T-helper 2 cell treated with Interferon-gamma antibody and Interleukin-4, amounts not matched to agents 100 ng/mL and 5 ng/mL, for 36 hours (primary cell): Measurements from ENCODE around the gene TRPM3. TPM values are rescaled to one million over a fixed set of nuclear protein-coding genes. Genes with fewer than 3 reads are reported as not detected.
"Not testable (repeated sequence)": the region's sequence is repeated elsewhere in the genome, so short reads cannot be mapped to it uniquely, and the experiment has no call there.

ENCODE experiments used
- intact Hi-C: fragments of 100-400 bp; cut with micrococcal nuclease; formaldehyde crosslinking; loops from one replicate; pipeline ENCODE4 v1.15.1; 2023
- total RNA-seq: library from RNA; stranded (reverse); gene quantifications from 2 replicates; pipeline ENCODE4 v1.2.3, GENCODE V29; 2022

The TRPM3 gene
- total RNA-seq, 1 donor from 2014 or later, result not detected

DNA sequence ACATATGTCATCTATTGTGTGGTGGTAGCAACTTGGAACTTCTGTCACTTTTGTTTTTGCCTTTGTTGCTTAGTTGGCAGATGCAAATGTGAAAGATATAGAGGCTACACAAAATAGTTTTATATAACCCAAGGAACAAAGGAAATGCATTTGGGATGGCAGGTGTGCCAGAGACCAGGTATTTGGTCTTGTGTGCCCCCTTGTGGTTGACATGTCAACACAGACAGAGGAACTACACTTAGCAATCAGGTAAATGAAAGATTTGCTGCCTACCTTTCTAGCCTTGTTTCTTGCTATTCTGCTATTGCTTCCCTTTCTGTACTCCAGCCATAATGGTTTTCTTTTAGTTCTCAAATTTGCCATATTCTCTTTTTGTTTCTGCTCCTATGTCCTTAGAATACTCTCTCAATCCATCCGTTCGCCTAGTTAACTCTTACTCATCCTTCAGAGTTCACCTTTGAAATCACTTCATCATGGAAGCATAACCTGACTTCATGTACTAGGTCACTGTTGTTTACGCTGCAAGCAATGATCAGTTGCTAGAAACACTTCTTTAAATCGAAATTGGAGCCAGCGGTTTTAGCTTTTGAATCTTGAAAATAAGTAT lies 119.5 kb downstream of the TRPM3 start:
- intact Hi-C loops, result loop anchor here (1.0 to 5.0 kb wide), 2 partner anchors 75 to 362 kb away; no protein-coding TSS in a partner anchor

DNA sequence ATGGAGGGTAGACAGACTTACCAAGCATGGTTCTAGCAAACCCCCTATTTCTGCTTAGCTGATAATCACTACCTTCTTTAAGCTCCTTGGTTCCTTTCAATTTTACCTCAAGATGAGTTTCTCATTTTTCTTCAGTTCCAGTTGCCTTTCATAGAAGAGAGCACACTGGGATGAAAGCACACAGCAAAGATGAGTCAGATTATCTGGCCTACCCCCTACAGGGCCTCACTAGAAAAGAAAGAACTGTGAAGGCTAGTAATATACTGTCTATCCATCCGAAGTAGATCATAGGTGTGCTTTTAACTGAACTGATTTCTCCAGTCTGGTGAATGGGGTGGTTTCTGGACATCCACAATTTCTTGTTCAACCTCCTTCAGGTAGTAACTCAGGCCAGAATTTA lies 122.5 kb downstream of the TRPM3 start:
- intact Hi-C loops, result no loop called here

DNA sequence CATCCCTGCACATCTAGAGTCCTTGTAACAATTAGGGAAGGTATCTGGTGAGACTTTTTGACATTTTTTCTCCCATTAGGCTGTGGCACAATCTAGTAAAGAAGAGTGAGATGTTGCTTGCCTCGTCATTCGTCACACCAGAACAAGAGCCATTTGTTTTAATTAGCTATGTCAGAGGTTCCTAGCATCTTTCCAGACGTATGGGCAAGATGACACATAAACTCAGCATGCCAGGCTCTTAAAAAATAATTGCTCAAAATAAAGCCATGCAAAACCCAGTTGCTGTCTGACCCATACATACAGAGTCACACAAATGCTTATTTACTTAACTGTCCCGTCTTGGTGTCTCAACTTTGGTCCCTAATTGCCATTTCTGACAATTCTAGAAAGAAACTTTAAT lies 125.9 kb downstream of the TRPM3 start:
- intact Hi-C loops, result no loop called here

DNA sequence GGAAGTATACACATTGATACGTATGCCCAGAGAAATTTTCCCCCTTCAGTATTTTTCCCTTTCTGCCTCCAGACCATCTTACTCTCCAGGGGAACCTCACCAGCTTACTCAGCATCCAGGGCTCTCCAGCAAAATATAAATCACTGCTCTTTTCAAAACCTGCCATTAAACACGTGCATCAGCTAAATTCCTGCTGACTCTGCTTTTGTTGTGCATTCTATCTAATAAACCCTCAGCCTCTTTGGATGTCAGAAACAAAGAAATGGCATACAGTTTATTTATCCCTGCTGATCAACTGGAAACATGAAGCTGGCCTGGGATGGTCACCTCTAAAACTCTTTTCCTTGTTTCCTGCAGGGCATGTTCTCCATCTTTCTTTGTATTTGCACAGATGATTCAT lies 126.8 kb downstream of the TRPM3 start:
- intact Hi-C loops, result no loop called here

DNA sequence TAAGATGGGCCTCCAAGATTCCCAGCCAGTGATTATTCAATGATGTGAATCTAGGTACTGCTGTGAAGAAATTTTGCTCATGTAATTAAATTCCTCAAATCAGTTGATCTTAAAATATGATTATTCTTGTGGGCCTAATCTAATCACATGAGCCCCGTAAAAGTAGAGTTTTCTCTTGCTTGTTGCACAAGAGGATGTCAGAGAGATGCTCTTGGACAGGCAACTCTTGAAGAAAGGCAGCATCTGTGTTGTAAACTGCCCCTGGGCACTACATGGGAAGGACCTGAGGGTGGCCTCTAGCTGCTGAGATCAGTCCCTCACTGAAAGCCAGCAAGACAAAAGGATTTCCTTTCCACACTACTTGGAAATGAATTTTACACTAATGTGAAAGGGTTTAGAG lies 132.9 kb downstream of the TRPM3 start:
- intact Hi-C loops, result no loop called here

DNA sequence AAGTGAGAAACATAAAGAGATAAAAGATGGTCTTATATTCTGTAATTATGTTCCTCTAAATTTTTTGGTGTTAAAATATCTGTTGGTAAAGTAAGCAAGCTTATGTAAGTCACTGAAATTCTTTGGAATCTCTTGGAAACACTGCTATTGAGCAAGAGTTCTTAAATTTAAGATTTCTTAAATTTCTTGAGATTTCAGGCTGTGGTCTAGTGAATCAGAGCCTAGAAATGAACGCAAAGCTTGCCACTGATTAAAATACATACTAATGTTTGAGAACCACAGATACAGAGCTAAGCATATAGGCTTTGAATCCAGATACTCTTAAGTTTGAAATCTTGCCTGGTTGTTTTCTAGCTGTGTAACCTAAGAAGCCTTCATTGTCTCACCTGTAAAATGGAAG lies 133.4 kb downstream of the TRPM3 start:
- intact Hi-C loops, result no loop called here

DNA sequence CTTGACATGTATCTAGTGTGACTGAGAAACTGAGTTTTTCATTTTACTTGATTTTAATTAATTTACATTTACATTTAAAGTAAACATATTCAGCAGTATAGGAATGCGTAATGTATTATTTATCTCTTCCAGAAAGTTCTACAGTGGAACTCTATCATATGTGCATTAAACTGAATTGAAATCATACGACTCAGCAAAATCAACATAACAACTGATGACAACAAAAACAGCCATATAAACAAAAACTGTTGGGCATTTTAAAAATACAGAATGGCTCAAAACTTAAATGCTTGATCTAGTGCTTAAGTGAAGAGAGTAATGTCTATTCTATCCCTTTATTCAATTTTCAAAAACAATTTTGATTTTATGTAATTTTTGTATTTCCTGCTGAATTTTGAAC lies 134.4 kb downstream of the TRPM3 start:
- intact Hi-C loops, result no loop called here

DNA sequence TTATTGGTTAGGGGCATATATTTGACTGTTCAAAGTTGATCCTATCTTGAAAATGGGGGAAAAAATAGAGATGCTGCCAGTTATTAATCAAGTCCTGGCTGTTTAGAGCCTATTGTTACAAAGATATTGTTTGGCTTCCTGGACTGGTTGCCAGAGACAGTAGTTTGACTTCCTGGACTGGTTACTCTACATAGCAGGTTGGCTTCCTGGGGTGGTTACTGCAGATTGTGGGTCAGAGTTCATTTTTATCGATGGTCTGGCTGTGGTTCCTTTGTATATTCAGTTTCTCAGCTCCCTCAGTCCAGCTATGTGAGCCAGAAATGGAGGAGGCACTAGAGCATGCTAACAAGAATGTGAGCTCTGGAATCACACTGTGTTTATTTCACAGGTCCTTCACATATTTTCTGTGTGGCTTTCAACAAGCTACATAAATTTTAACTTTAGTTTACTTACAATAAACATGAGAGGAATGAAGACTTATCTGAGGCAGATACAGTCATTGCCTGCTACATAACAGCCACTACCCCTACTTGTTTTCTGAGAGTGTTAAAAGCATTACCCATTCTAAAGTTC lies 137.6 kb downstream of the TRPM3 start:
- intact Hi-C loops, result no loop called here

DNA sequence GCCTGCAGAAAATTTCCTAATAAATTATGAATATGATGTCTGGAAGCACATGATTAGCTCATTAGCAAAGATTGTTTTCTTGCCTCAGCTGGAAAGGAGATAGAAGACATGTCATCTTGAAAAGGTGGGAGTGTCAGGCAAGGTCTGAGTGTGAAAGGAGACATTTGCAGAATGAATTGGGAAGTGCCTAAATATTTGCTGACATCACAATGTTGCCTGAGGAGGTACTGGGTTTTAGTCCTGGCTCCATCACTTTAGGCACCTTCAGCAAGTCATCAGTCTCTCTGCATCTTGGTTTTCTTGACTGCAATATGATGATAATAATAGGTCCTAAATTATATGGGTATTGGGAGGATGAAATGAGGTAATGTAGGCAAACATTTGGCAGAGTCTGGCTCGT lies 140.1 kb downstream of the TRPM3 start:
- intact Hi-C loops, result no loop called here

DNA sequence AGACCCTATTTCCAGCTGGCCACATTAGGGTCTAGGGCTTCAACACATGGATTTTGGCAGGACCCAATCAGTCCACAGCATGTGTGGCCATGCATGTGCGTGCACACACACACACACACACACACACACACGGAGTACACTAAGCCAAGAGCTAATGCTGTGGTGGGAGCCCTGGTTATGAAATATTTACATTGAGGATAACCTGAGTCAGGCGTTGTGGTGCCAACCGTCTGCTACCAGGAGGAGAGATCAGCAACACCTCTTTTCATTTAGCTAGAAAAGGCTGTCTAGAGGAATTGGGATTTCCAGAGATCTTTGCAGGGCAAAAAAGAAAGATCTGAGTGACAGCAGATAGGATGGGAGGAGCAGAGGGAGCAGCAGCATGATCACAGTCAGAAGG lies 141.5 kb downstream of the TRPM3 start:
- intact Hi-C loops, result no loop called here

DNA sequence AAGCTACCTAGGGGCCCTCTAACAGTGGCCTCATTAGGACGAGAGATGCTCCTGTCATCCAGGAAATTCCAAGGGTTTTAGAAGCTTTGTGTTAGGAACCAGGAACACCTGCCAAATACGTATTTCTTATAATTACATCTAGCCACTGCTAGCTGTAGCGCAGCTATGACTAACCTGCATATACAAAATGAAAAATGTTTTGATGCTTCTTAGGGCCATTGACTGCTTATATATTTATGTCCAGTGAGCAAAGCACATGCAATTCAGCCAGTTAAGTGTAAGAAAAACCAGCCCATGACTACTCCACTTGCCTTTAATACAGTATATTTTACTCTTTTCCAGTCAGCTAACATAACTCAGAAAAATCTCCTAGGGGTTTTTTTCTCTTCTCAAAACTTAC lies 143.3 kb downstream of the TRPM3 start:
- intact Hi-C loops, result no loop called here

DNA sequence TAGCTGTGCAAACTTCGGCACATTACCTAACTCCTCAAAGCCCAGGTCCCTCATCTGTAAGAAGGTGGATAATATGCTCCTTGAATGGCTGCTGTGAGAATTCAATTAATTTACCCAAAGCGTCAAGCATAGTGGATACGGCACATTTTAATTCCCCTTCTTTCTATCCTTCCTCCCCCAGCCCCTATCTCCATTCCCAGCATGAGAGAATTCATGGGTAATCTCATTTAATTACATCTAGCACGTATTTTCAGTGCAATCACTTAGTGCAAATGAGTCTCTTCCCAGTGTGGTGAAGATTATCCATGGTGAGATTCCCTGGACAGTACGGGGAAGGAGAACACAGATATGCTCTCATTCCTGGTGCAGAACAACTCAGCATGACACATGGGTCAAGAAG lies 145.6 kb downstream of the TRPM3 start:
- intact Hi-C loops, result no loop called here

DNA sequence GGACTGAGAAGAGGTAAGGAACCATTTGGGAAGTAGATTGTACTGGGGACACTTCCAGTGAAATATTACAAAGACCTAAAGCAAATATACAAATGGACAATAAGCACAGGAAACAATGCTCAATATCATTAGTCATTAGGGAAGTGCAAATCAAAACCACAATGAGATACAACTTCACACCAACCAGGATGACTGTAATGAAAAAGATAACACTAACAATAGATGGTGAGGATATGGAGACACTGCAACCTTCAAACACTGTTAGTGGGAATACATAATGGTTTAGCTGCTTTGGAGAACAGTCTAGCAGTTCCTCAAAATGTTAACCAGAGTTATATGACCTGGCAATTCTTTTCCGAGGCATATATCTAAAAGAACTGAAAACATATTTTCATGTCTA lies 149.7 kb downstream of the TRPM3 start:
- intact Hi-C loops, result no loop called here

DNA sequence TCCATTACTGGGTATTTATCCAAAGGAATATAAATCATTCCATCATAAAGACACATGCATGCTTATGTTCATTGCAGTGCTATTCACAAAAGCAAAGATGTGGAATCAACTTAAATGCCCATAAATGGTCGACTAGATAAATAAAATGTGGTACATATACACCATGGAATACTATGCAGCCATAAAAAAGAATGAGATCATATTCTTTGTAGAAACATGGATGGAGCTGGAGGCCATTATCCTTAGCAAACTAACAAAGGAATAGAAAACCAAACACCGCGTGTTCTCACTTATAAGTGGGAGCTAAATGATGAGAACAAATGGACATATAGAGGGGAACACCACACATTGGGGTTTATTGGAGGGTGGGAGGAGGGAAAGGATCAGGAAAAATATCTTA lies 155.0 kb downstream of the TRPM3 start:
- intact Hi-C loops, result not testable (repeated sequence)

DNA sequence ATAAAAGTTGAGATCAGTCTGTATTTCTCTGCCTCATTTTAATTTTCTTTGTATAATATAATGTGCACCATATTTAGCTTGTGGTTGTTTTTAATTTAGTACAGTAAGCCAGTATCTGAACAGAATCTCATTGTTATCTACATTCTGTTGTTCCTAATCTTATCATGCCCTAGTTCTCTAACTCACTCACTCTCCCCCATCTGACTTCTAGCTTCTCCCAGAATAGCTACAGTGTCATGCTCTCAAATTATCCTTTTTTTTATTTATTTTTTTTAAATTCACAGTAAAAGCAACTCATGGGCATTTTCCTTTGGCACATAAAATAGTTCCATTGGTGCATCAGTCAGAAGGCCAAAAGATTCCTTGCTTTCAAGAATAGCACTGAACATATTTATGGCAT lies 156.6 kb downstream of the TRPM3 start:
- intact Hi-C loops, result no loop called here

DNA sequence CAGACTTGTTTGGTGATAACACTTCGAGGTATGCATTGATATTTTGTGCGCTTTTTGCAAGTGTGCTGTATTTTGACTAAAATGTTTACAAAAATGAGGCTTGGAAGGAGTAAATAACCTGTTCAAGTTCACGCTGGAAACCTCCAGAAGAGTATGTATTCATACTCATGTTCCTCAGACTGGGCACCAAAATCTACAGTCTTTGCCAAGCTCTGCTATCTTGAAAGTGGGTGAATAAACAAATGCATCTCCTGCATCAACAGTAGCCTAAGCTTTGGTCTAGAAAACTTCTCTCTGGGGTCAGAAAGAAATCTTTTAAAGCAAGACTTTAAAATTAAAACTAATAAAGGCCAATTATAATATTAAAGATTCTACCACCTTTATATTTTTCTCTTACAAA lies 157.9 kb downstream of the TRPM3 start:
- intact Hi-C loops, result no loop called here

DNA sequence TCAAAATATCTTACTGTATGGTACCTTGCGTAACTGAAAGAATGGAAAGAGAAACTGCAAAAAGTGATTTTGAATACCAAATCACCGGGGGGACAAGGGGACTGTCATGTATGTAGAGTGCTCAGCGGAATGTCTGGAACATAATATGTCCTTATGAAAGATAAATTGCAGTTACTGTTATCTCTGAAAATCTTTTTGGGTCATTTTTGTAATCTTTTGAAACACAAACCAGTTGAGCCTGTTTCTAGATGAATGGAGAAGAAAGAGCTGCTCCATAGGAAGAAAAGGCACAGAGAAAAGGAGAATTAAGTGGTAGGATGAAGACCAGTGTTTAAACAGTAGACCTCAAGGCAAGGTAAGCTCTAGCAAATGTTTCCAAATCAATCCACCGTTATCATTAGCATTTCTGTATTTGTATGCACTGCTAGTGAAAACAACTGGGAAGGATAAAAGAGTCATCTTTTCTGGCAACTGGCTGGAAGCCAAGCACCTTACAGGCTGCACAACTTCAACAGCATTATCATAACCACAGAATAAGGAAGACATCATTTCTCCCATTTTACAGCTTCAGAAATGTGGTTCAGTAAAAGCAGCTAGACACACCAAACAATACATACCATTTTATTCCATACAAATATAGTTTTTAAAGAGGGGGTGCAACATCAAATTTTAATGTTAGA lies 158.5 kb downstream of the TRPM3 start:
- intact Hi-C loops, result no loop called here

DNA sequence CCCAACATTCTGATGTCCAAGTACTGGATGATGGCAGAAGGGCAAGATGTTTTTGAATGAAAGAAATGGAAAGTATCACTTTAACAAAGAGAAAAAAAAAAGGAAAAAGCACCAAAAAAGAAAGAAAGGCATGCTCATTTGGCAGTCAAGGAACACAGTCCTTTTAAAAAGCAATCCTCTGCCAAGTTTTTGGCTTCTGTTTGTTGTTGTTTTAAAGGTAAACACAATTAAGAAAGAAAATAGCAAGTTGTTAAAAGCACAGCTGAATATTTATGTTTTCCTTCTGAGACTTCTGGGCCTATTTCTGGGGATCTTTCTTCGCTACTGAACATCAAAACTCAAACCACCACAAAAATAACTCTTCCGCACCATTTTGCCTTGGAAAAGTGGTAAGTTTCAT lies 162.1 kb downstream of the TRPM3 start:
- intact Hi-C loops, result no loop called here

DNA sequence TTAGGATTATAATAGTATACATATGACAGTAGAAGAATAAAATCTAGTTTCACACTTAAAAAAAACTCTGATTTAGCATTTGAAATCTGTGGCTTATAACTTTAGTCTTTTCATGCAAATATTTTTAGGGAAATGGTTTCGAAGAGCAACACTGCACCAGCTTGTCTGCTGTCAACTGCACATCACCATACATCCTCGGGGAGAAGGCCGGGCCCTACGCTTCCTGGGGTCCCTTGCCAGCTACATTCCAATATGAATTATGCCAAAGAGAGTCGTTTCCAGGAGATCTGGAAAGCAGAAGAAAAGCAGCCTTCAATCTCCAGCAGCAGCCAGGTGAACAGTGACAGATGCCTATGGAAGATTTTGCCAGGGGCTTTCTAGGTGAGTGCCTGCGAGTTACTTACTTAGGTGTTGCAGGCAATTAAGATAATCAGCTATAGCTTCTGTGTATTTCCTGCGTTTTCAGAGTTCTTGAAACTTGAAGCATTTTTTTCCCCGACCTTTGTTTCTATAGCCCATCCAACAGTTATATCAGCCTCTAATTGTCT lies 166.8 kb downstream of the TRPM3 start:
- intact Hi-C loops, result no loop called here

DNA sequence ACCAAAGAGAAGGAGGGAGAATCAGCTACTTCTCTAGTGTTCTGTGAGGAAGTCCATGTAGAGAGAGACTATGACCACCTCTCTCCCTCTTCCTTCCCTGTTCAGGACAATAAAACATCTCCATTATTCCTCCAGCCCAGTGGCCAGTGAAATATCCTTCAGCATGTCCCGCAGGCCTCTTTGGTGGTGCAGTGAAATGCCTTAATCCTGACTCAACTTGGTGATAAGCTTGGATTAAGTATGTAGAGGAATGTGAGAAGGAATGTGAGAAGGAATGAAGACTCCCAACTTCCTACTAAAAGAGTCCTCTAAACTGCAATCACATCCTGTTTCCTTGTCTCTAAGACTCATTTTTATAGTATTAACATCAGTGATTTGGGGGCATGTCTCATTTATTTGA lies 167.3 kb downstream of the TRPM3 start:
- intact Hi-C loops, result no loop called here

DNA sequence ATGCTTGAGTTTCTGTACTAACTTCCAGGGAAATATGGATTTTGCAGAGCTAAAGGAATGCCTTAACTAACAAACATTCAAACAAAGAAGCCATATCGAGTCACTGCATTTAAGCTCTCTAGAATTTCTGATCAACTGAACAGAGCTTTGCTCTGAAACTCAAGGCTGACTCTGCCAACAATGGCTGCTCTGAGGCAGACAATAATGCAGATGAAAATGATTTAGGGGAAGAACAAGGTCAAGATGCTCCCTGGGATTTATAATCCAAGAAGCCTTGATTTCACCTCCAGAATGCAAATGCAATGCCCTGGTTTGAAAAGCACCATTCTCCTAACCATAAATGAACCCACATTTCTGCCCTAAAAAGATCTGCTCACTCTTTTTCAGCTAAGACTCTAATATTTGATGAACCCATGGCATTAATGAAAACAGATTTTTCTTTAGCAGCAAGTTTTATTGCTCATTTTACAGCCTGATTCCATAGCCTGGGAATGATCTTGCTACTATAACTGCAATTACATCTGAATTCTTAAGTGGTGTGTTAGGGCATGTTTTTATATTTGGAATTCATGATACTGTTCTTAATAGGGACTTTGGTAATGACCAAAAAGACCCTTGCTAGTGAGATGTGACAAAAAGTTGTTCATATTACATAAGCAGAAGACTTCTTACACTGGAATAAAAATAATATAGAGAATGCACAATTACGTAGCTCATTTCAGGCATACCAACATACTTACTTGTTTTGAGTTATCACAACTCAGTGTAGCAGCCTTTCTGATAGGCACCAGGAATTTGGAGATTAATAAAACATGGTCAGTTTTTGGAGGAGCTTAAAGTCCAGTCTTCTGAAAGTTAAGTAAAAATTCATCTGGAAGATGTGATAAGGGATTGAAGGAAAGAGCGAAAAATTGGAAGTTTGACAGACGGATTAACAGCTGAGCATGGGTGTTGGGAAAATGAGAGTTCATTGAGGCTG lies 169.4 kb downstream of the TRPM3 start:
- intact Hi-C loops, result no loop called here

DNA sequence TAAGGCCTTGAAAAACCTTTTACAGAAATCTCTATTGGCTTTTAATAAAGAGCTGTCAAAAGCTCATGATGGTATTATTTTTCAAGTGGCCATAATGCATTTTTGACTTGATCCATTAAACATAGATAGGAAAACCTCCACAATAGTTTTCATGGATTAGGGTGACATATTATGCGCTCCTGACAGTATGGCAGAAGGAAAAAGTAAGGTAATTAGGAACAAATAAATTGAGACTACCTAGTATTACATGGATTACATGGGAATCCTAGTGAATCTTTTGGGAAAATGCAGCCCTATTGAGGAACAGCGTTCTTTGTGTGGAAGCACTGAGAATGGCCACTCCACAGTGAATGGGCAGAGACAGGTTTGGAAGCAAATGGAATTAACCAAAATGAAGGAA lies 171.2 kb downstream of the TRPM3 start:
- intact Hi-C loops, result no loop called here
